ENCODE results near the gene ATG10. TPM values are rescaled to one million over a fixed set of nuclear protein-coding genes. Genes with fewer than 3 reads are reported as not detected.
"Not testable (repeated sequence)": the region's sequence is repeated elsewhere in the genome, so short reads cannot be mapped to it uniquely, and the experiment has no call there.

The ATG10 gene
- total RNA-seq, 1 donor from 2014 or later = 7.6 TPM

GRCh38 chr5:81982172-81982685 is 10.4 kb downstream of the ATG10 start:
- intact Hi-C loops (cut with micrococcal nuclease) = not testable (repeated sequence)

- intact Hi-C loops (cut with micrococcal nuclease) = not testable (repeated sequence)
These were observed 11.3 kb downstream of the ATG10 start for GRCh38 chr5:81983148-81983547.

GRCh38 chr5:81983563-81983962 is 11.7 kb downstream of the ATG10 start:
- intact Hi-C loops (cut with micrococcal nuclease) = not testable (repeated sequence)

- intact Hi-C loops (cut with micrococcal nuclease) = no loop called here
These were observed 14.3 kb downstream of the ATG10 start for GRCh38 chr5:81986126-81986525.

- intact Hi-C loops (cut with micrococcal nuclease) = no loop called here
These were observed 17.4 kb downstream of the ATG10 start for GRCh38 chr5:81989204-81989603.

- intact Hi-C loops (cut with micrococcal nuclease) = no loop called here
These were observed 22.9 kb downstream of the ATG10 start for GRCh38 chr5:81994679-81995078.

- intact Hi-C loops (cut with micrococcal nuclease) = no loop called here
These were observed 23.6 kb downstream of the ATG10 start for GRCh38 chr5:81995407-81995806.

- intact Hi-C loops (cut with micrococcal nuclease) = no loop called here
These were observed 32.7 kb downstream of the ATG10 start for GRCh38 chr5:82004511-82004910.

- intact Hi-C loops (cut with micrococcal nuclease) = not testable (repeated sequence)
These were observed 38.0 kb downstream of the ATG10 start for GRCh38 chr5:82009869-82010268.

GRCh38 chr5:82010696-82011095 is 38.9 kb downstream of the ATG10 start:
- intact Hi-C loops (cut with micrococcal nuclease) = no loop called here

- intact Hi-C loops (cut with micrococcal nuclease) = no loop called here
These were observed 39.9 kb downstream of the ATG10 start for GRCh38 chr5:82011761-82012160.

GRCh38 chr5:82014644-82015043 is 42.8 kb downstream of the ATG10 start:
- intact Hi-C loops (cut with micrococcal nuclease) = not testable (repeated sequence)

- intact Hi-C loops (cut with micrococcal nuclease) = no loop called here
These were observed 46.6 kb downstream of the ATG10 start for GRCh38 chr5:82018462-82018861.

GRCh38 chr5:82019342-82020138 is 47.7 kb downstream of the ATG10 start:
- intact Hi-C loops (cut with micrococcal nuclease) = no loop called here

- intact Hi-C loops (cut with micrococcal nuclease) = no loop called here
These were observed 50.7 kb downstream of the ATG10 start for GRCh38 chr5:82022499-82022898.

- intact Hi-C loops (cut with micrococcal nuclease) = no loop called here
These were observed 51.8 kb downstream of the ATG10 start for GRCh38 chr5:82023644-82024043.

GRCh38 chr5:82031220-82032119 is 59.6 kb downstream of the ATG10 start:
- intact Hi-C loops (cut with micrococcal nuclease) = no loop called here

GRCh38 chr5:82042894-82043293 is 71.1 kb downstream of the ATG10 start:
- intact Hi-C loops (cut with micrococcal nuclease) = not testable (repeated sequence)

- intact Hi-C loops (cut with micrococcal nuclease) = no loop called here
These were observed 72.2 kb downstream of the ATG10 start for GRCh38 chr5:82044010-82044409.

GRCh38 chr5:82045554-82046275 is 73.9 kb downstream of the ATG10 start:
- intact Hi-C loops (cut with micrococcal nuclease) = no loop called here

GRCh38 chr5:82046276-82046647 is 74.4 kb downstream of the ATG10 start:
- intact Hi-C loops (cut with micrococcal nuclease) = no loop called here

Data from T-helper 2 cell treated with Interferon-gamma antibody and Interleukin-4, amounts not matched to agents 100 ng/mL and 5 ng/mL, for 36 hours (primary cell).